HepG2 (cell line): ENCODE results near the gene SLC17A9. TPM values are rescaled to one million over a fixed set of nuclear protein-coding genes. Genes with fewer than 3 reads are reported as not detected.

ENCODE experiments used
- HOXA5 ChIP-seq: sonication (generic); formaldehyde crosslinking; IDR thresholded peaks from 2 replicates; pipeline ENCODE4 v1.4.0; 2020; ENCODE audit warnings: missing genetic modification reagents
- IRF1 ChIP-seq: sonication (generic); formaldehyde crosslinking; IDR thresholded peaks from 2 replicates; pipeline ENCODE4 v1.4.0; 2020; ENCODE audit warnings: low read depth, mild to moderate bottlenecking, missing genetic modification reagents
- ZNF256 ChIP-seq: sonication (generic); formaldehyde crosslinking; conservative IDR thresholded peaks from 2 replicates; pipeline ENCODE4 v1.4.0; 2020; ENCODE audit warnings: missing genetic modification reagents
- ZNF430 ChIP-seq: sonication (generic); formaldehyde crosslinking; IDR thresholded peaks from 2 replicates; pipeline ENCODE4 v1.9.0; 2021; ENCODE audit warnings: mild to moderate bottlenecking, missing genetic modification reagents
- ZNF503 ChIP-seq: sonication (generic); formaldehyde crosslinking; IDR thresholded peaks from 2 replicates; pipeline ENCODE4 v1.4.0; 2020; ENCODE audit warnings: missing genetic modification reagents
- ZNF605 ChIP-seq: sonication (generic); formaldehyde crosslinking; IDR thresholded peaks from 2 replicates; pipeline ENCODE4 v1.8.0; 2022; ENCODE audit warnings: mild to moderate bottlenecking, missing genetic modification reagents
- polyA plus RNA-seq, 8 experiments: library from polyadenylated mRNA; depleted of rRNA in 3 of 8; stranded (reverse) in 7 of 8; unstranded in 1 of 8; fragments of >200 nt; fragmentation: Illumina TruSeq in 4 of 8; extraction: Trizol in 4 of 8; gene quantifications; 2 replicates each; pipeline versions ENCODE4 v1.2.1 to v1.2.3, GENCODE V29; 2011 to 2016; ENCODE audit warnings: low read depth in 4 of 8, missing spikeins in 1 of 8, mixed read lengths in 1 of 8; ENCODE audit not compliant: insufficient read depth in 1 of 8
- total RNA-seq, 5 experiments: library from RNA; depleted of rRNA; stranded (reverse); fragments of >200 nt; fragmentation: Illumina TruSeq; extraction: Trizol; gene quantifications; 2 replicates each; pipeline ENCODE4 v1.2.3, GENCODE V29; 2016; ENCODE audit warnings: low read depth in 1 of 5
- TF ChIP-seq, protein P1 (sequence below): IDR thresholded peaks from 2 replicates; pipeline ENCODE4 v1.6.1; 2016; ENCODE audit warnings: mild to moderate bottlenecking
- TF ChIP-seq, protein P2 (sequence below): sonication (generic); formaldehyde crosslinking; IDR thresholded peaks from one replicate; pipeline ENCODE4 v1.5.1; 2020; ENCODE audit warnings: mild to moderate bottlenecking, missing genetic modification reagents; ENCODE audit errors: not compliant biosample characterization
- TF ChIP-seq, protein P3 (sequence below): IDR thresholded peaks from 2 replicates; pipeline ENCODE4 v1.6.1; 2012; ENCODE audit warnings: low read depth, low read length, improper control_type of control experiment

Gene SLC17A9
- total and polyA plus RNA-seq, 2 of the 13 experiments (the other 11 are each of a cell fraction or from before 2014, with no cell fraction given), result 110 to 191 TPM

DNA sequence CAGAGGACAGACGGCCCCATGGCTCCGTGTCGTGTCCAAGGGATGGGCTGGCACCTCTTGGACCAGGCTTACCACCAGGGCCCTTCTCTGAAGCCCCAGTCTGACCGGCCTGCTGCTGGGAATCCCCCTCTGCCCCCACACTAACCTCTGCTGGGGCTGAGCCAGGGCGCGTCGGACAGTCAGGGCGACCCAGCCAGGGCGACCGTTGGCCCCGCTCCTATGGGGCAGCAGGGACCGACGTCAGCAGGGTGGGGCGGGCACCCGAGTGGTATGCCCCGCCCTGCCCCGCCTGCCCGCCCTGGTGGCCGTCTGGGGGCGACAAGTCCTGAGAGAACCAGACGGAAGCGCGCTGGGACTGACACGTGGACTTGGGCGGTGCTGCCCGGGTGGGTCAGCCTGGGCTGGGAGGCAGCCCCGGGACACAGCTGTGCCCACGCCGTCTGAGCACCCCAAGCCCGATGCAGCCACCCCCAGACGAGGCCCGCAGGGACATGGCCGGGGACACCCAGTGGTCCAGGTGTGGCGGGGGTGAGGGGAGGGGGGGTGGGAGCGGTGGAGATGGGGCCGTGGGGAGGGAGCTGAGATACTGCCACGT is at the start of gene SLC17A9 (continued):
- TF ChIP-seq, protein P1, sequence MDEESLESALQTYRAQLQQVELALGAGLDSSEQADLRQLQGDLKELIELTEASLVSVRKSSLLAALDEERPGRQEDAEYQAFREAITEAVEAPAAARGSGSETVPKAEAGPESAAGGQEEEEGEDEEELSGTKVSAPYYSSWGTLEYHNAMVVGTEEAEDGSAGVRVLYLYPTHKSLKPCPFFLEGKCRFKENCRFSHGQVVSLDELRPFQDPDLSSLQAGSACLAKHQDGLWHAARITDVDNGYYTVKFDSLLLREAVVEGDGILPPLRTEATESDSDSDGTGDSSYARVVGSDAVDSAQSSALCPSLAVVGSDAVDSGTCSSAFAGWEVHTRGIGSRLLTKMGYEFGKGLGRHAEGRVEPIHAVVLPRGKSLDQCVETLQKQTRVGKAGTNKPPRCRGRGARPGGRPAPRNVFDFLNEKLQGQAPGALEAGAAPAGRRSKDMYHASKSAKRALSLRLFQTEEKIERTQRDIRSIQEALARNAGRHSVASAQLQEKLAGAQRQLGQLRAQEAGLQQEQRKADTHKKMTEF (CRISPR knock-in tag), result peak; percentile 93
- TF ChIP-seq IRF1 (CRISPR knock-in tag) (no peak), ZNF430 (CRISPR knock-in tag) (peak; percentile 98), ZNF605 (CRISPR knock-in tag) (peak; percentile 93), HOXA5 (CRISPR knock-in tag) (peak; percentile 98), ZNF503 (peak; percentile 67; the same call in 1 of the 2 replicates), ZNF256 (no peak)
- TF ChIP-seq, protein P2, sequence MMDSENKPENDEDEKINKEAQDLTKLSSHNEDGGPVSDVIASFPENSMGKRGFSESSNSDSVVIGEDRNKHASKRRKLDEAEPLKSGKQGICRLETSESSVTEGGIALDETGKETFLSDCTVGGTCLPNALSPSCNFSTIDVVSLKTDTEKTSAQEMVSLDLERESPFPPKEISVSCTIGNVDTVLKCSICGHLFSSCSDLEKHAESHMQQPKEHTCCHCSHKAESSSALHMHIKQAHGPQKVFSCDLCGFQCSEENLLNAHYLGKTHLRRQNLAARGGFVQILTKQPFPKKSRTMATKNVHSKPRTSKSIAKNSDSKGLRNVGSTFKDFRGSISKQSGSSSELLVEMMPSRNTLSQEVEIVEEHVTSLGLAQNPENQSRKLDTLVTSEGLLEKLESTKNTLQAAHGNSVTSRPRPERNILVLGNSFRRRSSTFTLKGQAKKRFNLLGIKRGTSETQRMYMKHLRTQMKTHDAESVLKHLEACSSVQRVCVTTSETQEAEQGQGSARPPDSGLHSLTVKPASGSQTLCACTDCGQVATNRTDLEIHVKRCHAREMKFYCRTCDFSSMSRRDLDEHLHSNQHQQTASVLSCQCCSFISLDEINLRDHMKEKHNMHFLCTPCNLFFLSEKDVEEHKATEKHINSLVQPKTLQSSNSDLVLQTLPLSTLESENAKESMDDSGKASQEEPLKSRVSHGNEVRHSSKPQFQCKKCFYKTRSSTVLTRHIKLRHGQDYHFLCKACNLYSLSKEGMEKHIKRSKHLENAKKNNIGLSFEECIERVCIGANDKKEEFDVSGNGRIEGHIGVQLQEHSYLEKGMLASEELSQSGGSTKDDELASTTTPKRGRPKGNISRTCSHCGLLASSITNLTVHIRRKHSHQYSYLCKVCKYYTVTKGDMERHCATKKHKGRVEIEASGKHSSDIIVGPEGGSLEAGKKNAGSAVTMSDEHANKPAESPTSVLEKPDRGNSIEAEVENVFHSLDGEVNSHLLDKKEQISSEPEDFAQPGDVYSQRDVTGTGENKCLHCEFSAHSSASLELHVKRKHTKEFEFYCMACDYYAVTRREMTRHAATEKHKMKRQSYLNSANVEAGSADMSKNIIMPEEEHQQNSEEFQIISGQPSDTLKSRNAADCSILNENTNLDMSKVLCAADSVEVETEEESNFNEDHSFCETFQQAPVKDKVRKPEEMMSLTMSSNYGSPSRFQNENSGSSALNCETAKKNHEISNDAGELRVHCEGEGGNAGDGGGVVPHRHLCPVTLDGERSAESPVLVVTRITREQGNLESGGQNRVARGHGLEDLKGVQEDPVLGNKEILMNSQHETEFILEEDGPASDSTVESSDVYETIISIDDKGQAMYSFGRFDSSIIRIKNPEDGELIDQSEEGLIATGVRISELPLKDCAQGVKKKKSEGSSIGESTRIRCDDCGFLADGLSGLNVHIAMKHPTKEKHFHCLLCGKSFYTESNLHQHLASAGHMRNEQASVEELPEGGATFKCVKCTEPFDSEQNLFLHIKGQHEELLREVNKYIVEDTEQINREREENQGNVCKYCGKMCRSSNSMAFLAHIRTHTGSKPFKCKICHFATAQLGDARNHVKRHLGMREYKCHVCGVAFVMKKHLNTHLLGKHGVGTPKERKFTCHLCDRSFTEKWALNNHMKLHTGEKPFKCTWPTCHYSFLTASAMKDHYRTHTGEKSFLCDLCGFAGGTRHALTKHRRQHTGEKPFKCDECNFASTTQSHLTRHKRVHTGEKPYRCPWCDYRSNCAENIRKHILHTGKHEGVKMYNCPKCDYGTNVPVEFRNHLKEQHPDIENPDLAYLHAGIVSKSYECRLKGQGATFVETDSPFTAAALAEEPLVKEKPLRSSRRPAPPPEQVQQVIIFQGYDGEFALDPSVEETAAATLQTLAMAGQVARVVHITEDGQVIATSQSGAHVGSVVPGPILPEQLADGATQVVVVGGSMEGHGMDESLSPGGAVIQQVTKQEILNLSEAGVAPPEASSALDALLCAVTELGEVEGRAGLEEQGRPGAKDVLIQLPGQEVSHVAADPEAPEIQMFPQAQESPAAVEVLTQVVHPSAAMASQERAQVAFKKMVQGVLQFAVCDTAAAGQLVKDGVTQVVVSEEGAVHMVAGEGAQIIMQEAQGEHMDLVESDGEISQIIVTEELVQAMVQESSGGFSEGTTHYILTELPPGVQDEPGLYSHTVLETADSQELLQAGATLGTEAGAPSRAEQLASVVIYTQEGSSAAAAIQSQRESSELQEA, result no peak
- TF ChIP-seq, protein P3, sequence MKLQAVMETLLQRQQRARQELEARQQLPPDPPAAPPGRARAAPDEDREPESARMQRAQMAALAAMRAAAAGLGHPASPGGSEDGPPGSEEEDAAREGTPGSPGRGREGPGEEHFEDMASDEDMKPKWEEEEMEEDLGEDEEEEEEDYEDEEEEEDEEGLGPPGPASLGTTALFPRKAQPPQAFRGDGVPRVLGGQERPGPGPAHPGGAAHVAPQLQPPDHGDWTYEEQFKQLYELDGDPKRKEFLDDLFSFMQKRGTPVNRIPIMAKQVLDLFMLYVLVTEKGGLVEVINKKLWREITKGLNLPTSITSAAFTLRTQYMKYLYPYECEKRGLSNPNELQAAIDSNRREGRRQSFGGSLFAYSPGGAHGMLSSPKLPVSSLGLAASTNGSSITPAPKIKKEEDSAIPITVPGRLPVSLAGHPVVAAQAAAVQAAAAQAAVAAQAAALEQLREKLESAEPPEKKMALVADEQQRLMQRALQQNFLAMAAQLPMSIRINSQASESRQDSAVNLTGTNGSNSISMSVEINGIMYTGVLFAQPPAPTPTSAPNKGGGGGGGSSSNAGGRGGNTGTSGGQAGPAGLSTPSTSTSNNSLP, result no peak
